ENCODE results near the gene REM2. TPM values are rescaled to one million over a fixed set of nuclear protein-coding genes. Genes with fewer than 3 reads are reported as not detected.

REM2 gene
- total RNA-seq, 1 donor = 0.09 TPM

DNA sequence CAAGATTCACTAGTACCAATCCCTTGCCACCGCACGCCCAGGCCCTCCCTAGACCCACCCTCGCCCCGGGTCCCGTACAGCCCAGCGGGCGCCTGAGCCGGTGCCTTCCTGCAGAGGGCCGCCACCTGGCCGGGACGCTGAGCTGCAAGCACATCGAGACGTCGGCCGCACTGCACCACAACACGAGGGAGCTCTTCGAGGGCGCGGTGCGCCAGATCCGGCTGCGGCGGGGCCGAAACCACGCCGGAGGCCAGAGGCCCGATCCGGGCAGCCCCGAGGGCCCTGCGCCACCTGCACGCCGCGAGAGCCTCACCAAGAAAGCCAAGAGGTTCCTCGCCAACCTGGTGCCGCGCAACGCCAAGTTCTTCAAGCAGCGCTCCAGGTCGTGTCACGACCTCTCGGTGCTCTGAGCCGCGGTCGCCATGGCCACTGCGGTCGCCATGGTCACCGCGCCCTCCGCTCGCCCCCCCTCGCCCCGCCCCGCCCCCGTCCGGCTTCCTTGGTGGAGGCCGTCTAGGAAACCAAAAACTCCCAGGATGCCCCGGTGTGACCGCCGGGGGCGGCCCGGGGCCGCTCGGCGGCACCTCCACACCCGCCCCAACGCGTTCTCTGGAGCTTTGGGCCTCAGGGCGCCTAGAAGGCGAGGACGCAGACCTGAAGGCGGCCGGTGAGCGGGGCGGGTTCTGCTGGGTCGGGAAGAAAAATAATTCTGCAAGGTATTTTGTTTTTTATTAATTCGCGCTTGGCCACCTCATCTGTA lies 3.7 kb downstream of the REM2 start:
- TF ChIP-seq, protein P1, sequence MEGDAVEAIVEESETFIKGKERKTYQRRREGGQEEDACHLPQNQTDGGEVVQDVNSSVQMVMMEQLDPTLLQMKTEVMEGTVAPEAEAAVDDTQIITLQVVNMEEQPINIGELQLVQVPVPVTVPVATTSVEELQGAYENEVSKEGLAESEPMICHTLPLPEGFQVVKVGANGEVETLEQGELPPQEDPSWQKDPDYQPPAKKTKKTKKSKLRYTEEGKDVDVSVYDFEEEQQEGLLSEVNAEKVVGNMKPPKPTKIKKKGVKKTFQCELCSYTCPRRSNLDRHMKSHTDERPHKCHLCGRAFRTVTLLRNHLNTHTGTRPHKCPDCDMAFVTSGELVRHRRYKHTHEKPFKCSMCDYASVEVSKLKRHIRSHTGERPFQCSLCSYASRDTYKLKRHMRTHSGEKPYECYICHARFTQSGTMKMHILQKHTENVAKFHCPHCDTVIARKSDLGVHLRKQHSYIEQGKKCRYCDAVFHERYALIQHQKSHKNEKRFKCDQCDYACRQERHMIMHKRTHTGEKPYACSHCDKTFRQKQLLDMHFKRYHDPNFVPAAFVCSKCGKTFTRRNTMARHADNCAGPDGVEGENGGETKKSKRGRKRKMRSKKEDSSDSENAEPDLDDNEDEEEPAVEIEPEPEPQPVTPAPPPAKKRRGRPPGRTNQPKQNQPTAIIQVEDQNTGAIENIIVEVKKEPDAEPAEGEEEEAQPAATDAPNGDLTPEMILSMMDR (IDR thresholded peaks at IDR 0.05; ENCODE audit: insufficient read depth, low read length) = peak; percentile 0
- DNase-seq (ENCODE audit: low read depth) = peak; percentile 41
- peak overlapping the region; percentile 66 for H3K4me3 ChIP-seq (ENCODE audit: low read depth, low read length)

DNA sequence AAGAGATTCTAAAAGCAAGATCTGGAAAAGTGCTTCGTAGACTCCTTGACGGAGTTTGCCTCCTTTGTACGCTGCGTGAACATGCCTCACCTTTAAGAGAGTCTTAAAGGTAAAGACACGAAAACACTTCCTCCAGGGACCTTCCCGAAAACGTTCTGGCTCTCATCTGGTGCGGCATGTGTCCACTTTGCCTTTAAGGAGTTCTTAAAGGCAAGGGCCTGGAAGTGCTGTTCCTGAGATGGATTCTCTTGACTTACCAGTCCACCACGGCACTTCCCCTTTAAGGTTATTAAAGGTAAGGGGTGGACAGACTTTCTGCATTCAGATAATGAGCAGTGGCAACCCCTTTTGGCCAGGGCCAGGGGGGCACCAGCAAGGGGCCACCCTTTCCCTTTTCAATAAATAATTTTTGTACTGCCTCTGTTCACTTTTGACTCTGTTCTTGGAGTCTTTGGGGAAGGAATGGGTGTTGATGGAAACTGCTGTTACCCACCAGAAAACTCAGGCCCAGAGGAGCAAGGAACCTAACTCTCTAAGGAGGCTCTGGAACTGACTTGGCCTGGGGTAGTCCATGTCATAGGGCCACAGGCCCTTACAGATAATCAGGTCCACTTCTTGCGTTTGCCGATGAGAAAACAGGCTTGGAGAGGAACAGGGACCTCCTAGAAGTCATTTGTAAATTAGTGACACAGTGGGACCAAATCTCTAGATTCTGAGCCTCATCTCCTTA lies 4.4 kb downstream of the REM2 start:
- DNase-seq (ENCODE audit: low read depth) = peak; percentile 74

DNA sequence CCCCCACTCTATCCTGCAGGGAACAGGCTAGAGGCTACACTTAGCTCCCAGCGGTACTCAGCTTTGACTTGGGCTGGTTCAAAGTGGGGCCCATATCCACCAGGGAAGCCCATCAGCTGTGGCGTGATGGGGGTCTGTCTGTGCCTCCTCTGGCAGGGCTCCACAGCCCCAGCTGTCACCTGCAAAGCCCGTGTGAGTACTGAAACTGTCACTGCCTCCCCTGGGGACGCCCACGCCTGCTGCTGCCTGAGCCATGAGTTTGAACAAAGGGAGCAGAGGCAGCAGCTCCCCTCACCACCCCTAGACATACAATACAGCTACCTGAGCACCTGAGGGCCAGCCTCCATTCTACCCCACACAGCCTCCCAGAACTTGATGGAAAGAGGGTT lies 5.0 kb downstream of the REM2 start:
- DNase-seq (ENCODE audit: low read depth) = no peak
- peak overlapping the region; percentile 66 for H3K4me3 ChIP-seq (ENCODE audit: low read depth, low read length)
- TF ChIP-seq, protein P1 (IDR thresholded peaks at IDR 0.05; ENCODE audit: insufficient read depth, low read length) = no peak

More for the DNA sequence above, 4.4 kb downstream of the REM2 start:
- TF ChIP-seq, protein P1 (IDR thresholded peaks at IDR 0.05; ENCODE audit: insufficient read depth, low read length) = no peak
- peak overlapping the region; percentile 66 for H3K4me3 ChIP-seq (ENCODE audit: low read depth, low read length)

DNA sequence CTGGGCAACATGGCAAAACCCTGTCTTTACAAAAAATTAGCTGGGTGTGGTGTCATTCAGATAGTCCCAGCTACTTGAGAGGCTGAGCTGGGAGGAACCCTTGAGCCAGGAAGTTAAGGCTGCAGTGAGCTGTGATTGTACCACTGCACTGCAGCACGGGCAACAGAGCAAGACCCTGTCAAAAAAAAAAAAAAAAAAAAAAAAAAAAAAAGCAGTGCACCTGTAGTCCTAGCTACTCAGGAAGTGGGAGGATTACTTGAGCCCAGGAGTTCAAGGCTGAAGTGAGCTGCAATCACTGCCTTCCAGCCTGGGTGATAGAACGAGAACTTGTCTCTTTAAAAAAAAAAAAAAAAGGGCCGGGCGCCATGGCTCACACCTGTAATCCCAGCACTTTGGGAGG lies 5.6 kb downstream of the REM2 start:
- no peak for DNase-seq (ENCODE audit: low read depth)
- H3K4me3 ChIP-seq (ENCODE audit: low read depth, low read length) = no peak overlapping the region
- TF ChIP-seq, protein P1 (IDR thresholded peaks at IDR 0.05; ENCODE audit: insufficient read depth, low read length) = no peak

DNA sequence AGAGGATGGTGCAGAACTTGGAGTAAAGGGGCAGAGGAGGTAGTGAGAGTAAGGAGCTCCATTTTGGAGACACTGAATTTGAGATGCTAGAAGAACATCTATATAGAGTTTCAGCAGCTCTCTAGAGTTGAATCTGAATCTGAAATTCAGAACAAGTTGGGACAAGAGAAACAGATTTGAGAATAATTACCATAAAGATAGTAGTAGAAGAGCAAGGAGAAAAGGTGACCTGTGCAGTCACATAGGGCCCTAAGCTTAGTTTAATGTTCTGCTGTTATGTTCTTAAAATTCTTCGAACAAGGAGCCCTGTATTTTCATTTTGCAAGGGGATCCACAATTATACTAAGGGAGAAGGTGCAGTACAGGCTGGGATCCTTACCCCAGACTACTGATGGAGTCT lies 7.4 kb downstream of the REM2 start:
- H3K4me3 ChIP-seq (ENCODE audit: low read depth, low read length) = no peak overlapping the region
- DNase-seq (ENCODE audit: low read depth) = no peak
- TF ChIP-seq, protein P1 (IDR thresholded peaks at IDR 0.05; ENCODE audit: insufficient read depth, low read length) = no peak

DNA sequence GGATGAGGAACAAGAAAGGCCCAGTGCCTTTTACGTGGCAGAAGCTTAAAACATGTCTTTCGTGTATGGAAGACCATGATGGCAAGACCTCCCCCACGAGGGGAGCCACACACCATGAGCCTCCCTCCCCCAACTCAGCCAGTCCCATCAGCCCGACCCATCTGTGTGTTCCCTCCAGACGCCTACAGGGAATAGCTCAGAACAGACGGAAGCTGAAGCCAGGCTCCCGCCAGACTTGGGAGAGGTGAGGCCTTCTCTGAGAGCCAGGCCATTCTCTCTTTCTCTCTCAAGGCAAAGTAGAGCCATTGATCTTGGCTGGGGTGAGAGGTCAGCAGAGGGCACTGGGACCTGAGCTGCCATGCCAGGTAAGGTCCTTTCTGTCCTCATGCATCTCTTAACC lies 9.5 kb downstream of the REM2 start:
- no peak for DNase-seq (ENCODE audit: low read depth)
- no peak overlapping the region for H3K4me3 ChIP-seq (ENCODE audit: low read depth, low read length)
- TF ChIP-seq, protein P1 (IDR thresholded peaks at IDR 0.05; ENCODE audit: insufficient read depth, low read length) = no peak
